Peyer's patch (tissue), 4 donors: Measurements from ENCODE around the gene CELF2.

Experiments
- CTCF ChIP-seq, 6 experiments: fragments of 450-650 bp in 4 of 6; fragments of 200-600 bp in 2 of 6; sonication (generic) in 1 of 6; IDR thresholded peaks; one replicate each; pipeline ENCODE4 v1.5.1; 2017 to 2019; ENCODE audit warnings: antibody characterized with exemption in 6 of 6, mild to moderate bottlenecking in 3 of 6, moderate library complexity in 1 of 6
- POLR2A ChIP-seq, 2 donors: fragments of 450-650 bp; IDR thresholded peaks; one replicate each; pipeline ENCODE4 v1.5.1; 2017; ENCODE audit warnings: antibody characterized with exemption in 2 of 2, mild to moderate bottlenecking in 2 of 2, moderate library complexity in 2 of 2

GRCh38 chr10:11184093-11184492 lies 166.4 kb downstream of the CELF2 start:
- TF ChIP-seq CTCF (IDR thresholded peaks at IDR 0.05) (no peak), POLR2A (IDR thresholded peaks at IDR 0.05) (no peak)
